ENCODE results near the gene C19orf25.
"Not testable (repeated sequence)": the region's sequence is repeated elsewhere in the genome, so short reads cannot be mapped to it uniquely, and the experiment has no call there.

The C19orf25 gene

DNA sequence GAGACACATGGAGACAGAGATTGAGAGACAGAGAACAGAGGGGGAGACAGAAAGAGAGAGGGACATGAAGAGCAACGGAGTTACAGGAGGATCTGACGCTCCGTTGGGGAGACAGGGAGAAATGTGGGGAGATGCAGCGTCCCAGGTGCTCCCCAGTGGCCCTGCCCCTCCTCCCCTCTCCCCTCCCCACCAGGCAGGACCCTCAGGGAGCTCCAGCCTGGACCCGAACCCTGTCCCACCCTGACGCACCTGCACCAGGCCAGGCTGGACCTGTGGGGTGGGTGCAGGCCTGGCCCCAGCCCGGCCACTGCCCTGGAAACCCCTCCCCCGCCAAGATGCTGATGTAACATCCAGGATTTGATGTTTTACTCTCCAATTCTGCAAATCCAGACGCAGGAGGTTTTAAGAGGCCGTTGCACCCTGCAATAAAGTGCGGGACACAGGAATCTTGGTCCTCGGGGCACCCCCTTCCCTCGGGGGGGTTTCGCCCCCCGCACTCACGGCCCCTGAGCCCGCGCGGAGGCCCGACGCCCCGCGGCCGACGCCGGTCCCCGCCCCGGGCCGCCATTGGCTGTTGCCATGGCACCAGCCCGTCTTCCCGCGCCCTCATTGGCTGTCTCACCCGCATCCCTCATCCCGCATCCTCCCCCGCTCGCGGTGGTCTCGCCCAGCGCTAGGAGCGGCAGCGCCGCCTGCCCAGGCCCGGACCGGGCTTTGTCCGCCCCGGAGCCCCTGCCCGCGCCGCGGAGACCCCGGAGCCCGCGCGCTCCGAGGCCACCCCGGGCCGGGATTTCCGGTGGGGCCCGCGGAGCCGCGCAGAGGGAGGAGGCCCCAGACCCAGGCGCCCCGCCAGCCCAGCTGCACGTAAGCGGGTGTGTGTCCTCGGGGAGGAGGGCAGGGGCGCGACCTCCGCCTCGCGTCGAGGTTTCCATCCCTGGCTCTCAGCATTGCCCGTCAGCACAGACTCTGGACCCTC, 29.3 kb downstream of the C19orf25 start, which contains the start of gene APC2:
TSS of gene APC2 (plus strand) at position 655 of the 976 bp plus-strand sequence. CDS start 2,881 bp downstream, outside the sequence.
- no peak for DNase-seq (ENCODE audit: low read depth, low spot score)

DNA sequence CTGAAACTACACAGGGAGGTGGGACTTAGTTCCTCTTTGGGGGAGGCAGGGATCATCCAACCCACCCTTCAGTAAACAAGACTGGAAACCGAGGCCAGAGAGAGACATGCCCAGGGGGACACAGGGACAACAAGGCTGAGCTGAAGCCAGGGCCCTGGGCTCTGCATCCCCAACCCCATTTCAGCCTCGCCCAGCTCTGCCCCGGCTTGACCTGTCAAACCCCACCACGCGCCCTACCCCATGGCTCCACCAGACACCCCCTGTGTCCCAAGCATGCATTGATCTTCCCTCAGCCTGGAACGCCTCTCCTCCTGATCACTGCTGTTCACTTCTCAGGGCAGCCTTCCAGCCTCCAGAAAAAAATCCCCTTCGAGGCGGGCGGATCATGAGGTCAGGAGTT, 31.1 kb downstream of the C19orf25 start:
- no peak for DNase-seq (ENCODE audit: low read depth, low spot score)

DNA sequence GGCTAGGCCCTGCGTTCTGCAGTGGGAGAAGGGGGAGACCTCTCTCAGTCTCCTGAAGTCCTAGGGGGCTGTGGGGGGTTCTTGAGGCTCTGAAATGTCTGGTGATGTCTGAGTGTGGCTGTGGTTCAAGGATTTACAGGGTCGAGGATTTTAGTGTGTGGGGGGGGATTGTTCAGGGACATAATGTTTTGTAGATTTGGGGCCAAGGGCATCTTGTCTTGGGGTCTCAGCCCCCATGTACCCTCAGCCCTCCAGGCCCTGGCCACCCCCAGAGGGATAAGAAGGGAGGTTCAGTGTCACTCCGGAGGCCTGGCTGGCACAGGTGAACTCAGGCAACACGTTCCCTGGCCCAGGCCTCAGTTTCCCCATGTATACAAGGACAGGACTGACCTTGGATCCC, 31.5 kb downstream of the C19orf25 start:
- DNase-seq (ENCODE audit: low read depth, low spot score): no peak

DNA sequence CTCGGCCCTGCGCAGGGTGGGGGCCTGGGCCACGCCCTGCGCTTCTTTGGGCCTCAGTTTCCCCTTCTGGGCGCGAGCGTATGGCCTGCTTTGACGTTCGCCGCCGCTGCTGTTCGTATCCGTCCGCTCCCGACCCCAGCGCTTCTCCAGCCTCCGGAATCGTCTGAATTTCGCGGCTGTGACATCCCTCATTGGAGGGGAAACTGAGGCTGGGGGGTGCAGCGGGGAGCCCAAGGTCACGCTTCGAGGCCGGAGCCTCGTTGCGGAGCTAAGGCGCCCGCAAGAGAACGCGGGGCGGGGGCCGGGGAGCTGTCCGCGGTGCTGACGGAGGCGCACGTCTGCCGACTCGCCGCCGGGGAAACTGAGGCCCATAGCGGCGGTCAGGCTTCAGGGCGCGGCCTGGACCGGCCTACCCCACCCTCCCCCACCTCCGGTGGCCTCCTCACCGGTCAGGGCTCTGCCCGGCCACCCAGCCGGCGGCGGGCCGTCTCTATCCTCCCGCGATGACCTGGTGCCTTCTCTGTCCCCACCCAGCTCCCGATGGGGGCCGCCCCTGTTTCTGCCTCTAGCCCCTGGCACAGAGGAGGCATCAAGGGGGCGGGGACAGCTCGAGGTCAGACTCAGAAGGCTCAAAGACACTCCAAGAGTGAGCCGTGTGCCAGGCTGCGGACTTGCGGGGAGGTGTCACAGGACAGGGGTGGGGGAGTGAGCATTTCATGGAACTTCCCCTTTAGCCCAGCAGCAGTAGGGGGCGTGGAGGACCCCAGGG, 32.1 kb downstream of the C19orf25 start:
- DNase-seq (ENCODE audit: low read depth, low spot score): no peak

DNA sequence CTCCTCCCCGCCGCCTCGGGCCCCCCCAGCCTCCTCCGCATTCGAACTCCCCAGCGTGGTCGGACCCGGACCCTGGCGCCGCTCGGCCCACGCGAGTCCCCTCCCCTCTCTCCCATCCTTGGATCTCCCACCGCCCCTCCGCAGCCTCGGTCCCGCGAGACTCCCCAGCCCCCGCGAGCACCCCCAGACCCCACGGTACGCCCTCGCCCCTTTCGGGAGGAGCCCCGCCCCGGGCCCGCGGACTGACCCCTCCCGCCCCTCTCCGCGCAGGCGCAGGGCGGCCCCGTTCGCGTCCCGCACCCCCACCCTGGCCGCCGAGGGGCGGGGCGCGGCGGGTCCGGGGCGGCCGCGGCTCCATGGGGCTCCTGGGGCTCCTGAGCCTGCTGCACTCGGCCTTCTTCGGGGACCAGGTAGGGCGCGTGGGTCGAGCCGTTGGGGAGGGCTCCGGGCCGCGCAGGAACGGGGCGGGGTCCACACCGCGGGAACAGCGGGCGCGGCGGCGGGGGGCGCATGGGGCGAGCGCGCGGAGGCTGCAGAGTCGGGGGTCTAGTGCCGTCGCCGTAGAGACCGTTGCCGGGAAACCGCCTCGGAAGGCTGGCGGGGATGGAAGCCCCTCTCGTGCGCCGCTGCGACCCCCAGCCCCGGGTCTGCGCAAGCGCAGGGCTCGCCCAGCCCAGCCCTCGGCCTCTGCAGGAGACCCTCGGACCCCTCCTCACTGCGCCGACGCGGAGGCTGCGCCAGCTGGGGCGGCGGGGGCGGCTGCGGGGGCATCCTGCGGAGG, 32.9 kb downstream of the C19orf25 start:
- DNase-seq (ENCODE audit: low read depth, low spot score): no peak

DNA sequence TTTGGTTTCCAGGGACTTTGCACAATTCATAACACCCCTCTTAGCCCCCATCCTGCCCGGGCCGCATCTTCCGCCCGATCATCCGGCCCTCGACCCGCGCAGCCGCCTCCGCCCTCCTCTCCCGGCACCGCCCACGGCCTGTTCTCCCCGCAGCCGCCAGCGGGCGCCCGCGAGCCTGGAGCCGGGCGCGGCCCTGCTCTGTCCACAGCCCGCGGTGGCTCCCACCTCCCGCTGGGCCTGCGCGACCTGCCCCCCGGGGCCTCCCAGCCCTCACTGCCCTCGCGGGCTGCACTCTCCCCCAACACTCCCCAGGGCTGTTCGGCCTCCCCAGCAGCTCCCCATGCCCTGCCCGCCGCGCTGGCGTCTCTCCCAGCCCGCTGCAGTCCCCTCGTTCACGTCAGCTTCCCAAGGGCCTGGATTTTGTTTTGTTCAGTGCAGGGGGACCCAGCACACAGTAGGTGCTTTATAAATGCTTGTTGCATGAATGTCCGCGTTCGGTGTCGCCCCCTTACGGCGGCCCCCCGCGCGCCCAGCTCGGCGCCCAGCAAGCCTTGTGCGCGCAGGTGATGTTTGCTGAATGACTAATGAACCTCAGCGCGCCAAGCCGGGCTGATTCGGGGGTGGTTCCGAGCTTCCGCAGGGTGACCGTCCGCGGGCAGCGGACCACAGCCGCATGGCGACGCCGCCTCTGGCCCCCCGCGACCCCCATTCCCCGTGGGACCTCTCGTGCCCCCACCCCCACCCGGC, 33.7 kb downstream of the C19orf25 start:
- no peak for DNase-seq (ENCODE audit: low read depth, low spot score)

DNA sequence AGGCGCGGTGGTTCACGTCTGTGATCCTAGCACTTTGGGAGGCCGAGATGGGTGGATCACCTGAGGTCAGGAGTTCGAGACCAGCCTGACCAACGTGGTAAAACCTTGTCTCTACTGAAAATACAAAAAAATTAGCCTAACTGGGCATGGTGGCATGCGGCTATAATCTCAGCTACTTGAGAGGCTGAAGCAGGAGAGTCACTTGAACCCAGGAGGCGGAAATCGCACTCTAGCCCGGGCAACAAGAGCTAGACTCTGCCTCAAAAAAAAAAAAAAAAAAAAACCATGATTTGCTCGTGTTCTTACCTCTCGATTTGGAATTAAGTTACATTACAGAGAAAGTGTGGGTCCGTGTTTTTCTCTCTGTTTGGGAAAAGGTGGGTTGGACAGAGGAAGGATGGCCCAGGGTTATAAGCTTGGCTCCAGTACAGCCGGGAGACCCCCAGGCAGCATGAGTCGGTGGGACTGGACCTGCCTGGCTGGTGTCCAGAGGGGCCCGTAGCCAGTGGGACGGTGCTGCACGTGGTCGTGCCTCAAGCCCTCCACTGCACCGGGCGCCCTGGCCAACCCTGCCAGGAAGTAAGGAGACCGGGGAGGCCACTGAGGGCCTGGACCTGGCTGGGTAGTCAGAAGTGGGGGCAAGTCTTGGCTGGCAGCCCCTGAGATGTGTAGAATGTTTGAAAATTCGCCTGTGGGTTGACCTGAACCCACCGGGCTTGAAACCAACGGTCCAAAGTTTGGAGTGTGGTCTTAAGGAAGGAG, 37.2 kb downstream of the C19orf25 start:
- no peak for DNase-seq (ENCODE audit: low read depth, low spot score)

DNA sequence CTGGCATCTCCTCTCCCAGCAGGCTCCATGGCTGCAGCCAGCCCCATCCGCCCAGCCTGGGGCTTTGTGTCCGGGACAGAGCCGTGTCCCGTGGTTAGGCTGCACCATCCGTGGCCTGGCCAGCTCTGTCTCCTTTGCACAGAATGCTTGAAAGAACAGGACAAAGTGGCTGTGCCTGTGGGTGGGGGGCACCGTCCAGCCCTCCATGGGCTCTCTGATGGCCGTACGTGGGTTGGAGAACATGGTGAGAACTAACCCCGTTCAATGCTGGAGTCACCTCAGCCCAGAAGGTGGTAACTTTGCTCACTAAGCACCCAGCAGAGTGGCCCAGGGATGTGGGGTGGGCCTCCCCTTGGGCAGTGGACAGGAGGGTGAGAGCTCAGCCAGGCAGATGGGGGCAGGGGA, 38.0 kb downstream of the C19orf25 start:
- no peak for DNase-seq (ENCODE audit: low read depth, low spot score)

DNA sequence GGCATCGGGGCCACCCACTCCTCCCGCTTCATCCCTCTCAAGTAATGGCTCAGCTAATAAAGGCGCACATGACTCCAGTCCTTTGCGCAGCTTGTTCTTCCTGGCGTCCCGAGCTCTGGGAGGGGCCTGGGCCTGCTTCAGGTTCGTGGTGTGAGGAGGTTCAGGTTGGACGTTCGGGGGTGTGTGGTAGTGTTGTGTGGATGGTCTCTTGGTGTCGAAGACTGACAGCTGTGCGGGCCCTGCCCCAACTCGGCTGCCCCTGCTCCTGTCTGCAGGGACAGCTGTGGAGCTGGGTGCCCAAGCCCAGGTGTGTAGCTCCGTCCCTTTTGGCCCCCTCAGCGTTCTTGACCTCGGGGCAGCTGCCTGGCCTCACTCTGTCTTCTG, 38.6 kb downstream of the C19orf25 start:
- no peak for DNase-seq (ENCODE audit: low read depth, low spot score)

DNA sequence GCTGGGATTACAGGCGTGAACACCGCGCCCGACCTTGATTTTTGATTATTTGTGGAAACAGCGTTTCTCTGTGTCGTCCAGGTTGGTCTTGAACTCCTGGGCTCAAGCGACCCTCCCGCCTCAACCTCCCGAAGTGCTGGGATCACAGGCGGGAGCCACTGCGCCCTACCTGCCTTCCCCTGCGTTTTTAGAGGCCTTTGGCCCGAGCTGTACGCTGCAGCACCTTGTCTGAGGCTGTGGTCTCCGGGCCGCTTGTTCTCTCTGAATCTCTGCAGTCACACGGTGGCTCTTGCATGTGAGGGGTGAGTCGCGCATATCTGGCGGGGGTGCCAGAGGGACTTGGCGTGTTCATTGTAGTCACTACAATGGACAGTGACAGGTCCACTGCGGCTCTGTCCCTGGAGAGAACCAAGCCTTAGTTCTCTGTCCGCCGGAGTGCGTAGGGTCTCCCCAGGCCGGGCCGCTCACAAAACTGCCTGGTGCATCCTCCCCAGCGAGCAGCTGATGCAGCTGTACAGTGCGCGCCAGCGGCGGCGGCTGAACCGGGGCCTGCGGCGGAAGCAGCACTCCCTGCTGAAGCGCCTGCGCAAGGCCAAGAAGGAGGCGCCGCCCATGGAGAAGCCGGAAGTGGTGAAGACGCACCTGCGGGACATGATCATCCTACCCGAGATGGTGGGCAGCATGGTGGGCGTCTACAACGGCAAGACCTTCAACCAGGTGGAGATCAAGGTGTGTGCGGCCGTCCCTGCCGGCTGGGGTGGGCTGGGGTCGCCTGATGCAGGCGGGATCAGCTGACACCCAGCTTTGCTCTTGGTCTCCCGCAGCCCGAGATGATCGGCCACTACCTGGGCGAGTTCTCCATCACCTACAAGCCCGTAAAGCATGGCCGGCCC, 39.2 kb downstream of the C19orf25 start:
- DNase-seq (ENCODE audit: low read depth, low spot score): not testable (repeated sequence)

DNA sequence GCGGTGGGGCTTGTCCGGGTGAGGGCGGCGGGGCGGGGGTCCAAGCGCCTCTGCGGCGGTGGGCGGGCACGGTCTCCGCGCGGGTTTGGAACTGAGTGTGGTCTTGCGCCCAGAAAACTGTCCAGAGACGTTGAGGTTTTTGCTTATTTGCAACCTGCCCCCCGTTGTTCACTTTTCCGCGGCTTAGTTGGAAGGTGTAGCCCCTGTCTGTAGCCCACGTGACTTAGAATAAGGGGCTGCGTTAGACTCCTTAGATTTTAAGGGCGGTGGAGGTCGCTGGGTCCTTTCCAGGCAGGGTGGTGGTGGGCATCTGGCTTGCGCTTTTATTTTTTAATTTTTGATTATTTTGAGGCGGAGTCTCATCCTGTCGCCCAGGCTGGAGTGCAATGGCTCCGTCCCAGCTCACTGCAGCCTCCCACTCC, 40.1 kb downstream of the C19orf25 start:
- DNase-seq (ENCODE audit: low read depth, low spot score): no peak

DNA sequence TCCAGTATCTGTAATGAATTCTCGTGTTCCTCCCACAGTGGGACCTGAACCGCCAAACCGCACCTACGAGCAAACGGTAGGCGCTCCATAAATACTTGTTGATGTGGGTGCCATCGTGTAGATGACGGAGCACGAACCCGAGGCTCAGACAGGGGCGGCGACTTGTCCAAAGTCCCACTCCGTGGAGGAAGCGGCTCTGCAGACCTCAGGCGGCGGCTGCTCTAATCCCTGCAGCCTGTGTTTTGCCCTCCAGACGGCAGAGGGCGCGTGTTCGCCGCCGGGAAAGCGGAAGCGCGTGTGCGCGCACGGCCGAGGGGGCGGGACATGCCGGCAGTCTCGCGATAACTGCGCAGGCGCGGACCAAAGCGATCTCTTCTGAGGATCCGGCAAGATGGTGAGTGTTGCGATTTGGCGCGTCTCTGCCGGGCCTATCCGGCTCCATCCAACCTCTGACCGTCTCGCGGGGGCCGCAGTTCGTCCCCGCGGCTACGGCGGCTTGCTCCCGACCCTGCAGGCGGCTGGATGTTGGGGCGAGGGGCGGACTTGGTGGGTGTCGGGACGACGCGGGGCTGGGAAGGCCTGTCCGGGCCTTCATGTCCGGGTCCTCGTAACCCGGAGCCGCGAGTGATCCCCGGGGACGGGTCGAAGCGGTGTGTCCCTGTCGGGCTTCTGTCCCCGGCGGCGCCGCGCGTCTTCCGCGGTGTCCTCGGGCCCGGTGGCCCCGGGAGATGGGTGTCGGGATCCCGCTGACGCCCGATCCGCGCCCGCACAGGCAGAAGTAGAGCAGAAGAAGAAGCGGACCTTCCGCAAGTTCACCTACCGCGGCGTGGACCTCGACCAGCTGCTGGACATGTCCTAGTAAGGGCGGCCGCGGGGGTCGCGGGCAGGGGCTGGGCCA, 40.7 kb downstream of the C19orf25 start, which contains the start of gene RPS15:
TSS of gene RPS15 (plus strand) at position 362 of the 898 bp plus-strand sequence. CDS start at position 392, 30 bp downstream.
- DNase-seq (ENCODE audit: low read depth, low spot score): no peak

DNA sequence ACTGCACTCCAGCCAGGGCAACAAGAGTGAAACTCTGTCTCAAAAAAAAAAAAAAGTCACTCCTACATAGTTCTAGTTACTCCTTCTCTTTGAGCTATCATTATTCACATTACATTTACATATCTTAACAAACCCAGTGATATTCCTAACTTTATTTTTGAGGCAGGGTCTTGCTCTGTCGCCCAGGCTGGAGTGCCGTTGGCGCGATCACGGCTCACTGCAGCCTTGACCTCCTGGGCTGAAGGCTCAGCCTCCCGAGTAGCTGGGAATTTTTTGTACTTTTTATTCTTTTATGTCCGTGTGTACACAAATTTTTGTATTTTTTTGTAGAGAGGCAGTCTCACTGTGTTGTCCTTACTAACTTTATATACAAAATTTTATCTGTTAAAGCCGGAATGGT, 41.4 kb downstream of the C19orf25 start:
- no peak for DNase-seq (ENCODE audit: low read depth, low spot score)

DNA sequence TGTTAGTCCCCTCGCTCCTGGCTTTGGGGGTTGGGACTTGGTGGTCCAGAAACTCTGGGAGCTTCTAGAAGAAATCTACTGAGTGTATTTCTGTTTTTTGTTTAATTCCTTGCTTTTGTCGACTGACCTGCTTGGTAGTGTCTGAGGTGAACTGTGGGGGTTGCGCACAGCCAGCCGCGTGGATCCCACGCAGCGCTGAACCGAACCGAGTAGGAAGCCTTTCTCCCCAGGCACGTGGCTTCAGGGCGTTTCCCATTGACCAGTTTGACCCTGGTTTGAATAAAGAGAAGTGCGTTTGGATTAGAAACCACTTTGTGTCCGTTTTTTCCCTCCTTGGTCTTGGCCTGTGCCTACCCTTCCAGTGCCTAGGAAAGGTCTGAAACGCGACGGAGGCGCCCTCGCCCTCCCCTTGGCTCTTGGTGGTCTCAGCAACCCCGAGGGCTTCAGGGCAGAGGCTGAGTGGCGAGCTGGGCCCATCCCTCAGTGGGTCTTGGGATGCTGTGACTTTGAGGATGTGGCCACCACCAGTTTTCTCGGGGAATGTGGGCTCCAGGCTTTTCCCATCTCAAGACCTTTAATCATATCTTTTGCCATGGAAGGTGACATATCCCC, 43.5 kb downstream of the C19orf25 start:
- DNase-seq (ENCODE audit: low read depth, low spot score): no peak

DNA sequence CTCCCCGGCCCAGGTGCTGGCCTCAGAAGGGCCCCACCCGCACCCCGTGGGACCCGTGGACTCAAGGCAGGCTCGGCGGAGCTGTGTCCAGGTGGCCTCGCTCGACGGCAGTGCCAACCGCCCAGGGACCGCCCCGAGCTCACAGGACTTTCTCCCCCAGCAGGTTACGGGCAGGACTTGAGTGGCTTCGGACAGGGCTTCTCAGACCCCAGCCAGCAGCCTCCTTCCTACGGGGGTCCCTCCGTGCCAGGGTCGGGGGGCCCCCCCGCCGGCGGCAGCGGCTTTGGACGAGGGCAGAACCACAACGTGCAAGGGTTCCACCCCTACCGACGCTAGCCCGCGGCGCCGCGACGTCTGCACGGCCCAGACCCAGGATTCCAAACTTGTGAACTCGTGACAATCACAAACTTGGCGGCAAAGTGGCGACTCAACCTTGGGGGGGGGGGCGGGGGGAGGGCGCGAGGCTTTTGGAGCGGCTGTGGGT, 44.4 kb downstream of the C19orf25 start:
- DNase-seq (ENCODE audit: low read depth, low spot score): no peak

DNA sequence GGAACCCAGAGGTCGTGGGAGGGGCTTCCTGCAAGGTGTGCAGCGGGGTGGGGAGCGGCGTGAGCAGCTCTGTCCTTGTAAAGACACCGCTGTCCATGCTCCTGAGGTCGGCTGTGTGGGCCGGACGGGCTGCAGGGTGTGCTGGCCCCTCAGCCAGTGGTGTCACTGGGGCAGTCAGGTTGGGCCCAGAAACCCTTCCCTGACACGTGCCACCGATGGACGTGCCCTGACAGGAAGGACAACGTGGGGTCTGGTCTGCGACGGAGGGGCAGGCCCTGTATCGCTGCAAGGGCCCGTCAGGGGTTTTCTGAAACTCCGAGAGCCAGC, 45.0 kb downstream of the C19orf25 start:
- no peak for DNase-seq (ENCODE audit: low read depth, low spot score)
